GM10248 (cell line): Measurements from ENCODE around the gene BIK.

Experiments
- CTCF ChIA-PET: fragments of 300-600 bp; sonication (Branson Sonifier 250); formaldehyde crosslinking; extraction: SDS; loops from one replicate; lab custom pipeline; 2021; ENCODE audit warnings: antibody characterized with exemption; lab: Yijun Ruan, JAX
- POLR2A ChIA-PET: fragments of 350-650 bp; sonication (Branson Sonifier 250); formaldehyde crosslinking; extraction: SDS; loops from one replicate; lab custom pipeline; 2020; ENCODE audit warnings: antibody characterized with exemption; lab: Yijun Ruan, JAX
- DNase-seq: peaks from one replicate; pipeline ENCODE4 v3.0.0; 2012; ENCODE audit errors: extremely low spot score
- TF ChIP-seq, protein P1 (sequence below): IDR thresholded peaks from 2 replicates; pipeline ENCODE4 v1.5.1; 2012; ENCODE audit warnings: mild to moderate bottlenecking, low read depth; ENCODE audit errors: extremely low read depth, missing control alignments, control extremely low read depth

BIK gene

DNA sequence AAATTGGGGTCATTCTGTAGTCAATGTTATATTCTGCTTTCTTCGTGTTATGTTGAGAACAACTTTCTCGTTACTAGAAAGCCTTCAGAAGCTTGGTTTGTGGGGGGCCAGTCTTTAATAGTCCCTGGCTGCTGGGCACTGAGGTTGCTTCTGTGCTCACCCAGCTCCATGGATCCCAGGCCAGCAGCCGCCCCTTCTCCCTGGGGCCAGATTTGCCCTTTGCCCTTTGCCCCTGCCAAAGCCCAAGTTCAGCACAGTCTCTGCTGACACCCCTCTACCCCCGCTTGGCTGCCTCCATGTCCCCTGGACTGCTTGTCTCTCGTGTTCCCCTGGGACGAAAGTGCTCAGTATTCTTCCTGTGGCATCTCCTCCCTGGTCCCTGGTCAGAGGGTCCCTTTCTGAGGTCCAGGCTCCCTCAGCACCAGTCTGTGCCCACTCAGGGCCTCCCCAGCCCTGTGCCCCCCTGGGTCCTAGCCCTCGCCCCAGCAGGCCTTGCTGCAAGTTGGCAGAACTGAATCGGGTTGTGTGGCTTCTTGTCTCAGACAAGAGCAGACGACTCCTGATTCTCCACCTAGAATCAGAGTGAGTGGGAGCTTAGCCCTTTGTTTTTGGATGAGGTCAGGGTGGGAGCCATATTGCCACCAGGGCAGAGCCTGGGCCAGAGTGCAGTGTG is 47.5 kb downstream of the BIK start:
- no peak for DNase-seq
- ChIA-PET POLR2A (no interaction called here), CTCF (interaction anchor here (1.2 kb wide), 1 partner anchor 12 kb away, joined by 3 read pairs; no protein-coding TSS in a partner anchor)
- TF ChIP-seq, protein P1, sequence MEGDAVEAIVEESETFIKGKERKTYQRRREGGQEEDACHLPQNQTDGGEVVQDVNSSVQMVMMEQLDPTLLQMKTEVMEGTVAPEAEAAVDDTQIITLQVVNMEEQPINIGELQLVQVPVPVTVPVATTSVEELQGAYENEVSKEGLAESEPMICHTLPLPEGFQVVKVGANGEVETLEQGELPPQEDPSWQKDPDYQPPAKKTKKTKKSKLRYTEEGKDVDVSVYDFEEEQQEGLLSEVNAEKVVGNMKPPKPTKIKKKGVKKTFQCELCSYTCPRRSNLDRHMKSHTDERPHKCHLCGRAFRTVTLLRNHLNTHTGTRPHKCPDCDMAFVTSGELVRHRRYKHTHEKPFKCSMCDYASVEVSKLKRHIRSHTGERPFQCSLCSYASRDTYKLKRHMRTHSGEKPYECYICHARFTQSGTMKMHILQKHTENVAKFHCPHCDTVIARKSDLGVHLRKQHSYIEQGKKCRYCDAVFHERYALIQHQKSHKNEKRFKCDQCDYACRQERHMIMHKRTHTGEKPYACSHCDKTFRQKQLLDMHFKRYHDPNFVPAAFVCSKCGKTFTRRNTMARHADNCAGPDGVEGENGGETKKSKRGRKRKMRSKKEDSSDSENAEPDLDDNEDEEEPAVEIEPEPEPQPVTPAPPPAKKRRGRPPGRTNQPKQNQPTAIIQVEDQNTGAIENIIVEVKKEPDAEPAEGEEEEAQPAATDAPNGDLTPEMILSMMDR, result no peak

DNA sequence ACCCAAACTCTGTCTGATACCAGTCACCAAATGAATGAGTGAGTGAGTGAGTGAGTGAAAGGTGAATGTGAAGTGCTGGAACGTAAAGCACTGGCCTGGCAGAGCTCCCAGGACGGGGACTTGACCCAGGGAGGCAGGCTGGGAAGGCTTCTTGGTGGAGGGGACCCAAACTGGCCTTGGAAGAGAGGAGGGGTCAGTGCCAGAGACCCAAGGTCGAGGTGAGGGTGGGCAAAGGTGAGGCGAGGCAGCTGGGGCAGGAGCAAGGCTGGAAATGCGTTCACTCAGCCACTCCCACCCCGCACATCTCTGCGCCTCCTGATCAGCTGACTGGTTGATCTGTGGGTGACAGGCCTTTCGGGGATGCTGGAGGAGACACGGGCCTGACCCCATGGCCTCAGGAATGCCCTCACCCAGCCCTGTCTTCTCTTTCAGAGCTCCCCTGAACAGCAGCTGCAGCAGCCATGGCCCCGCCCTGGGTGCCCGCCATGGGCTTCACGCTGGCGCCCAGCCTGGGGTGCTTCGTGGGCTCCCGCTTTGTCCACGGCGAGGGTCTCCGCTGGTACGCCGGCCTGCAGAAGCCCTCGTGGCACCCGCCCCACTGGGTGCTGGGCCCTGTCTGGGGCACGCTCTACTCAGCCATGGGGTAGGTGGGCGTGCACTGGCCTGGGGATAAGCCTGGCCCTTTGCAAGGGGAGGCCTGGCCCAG is 48.4 kb downstream of the BIK start:
- POLR2A ChIA-PET, result no interaction called here

DNA sequence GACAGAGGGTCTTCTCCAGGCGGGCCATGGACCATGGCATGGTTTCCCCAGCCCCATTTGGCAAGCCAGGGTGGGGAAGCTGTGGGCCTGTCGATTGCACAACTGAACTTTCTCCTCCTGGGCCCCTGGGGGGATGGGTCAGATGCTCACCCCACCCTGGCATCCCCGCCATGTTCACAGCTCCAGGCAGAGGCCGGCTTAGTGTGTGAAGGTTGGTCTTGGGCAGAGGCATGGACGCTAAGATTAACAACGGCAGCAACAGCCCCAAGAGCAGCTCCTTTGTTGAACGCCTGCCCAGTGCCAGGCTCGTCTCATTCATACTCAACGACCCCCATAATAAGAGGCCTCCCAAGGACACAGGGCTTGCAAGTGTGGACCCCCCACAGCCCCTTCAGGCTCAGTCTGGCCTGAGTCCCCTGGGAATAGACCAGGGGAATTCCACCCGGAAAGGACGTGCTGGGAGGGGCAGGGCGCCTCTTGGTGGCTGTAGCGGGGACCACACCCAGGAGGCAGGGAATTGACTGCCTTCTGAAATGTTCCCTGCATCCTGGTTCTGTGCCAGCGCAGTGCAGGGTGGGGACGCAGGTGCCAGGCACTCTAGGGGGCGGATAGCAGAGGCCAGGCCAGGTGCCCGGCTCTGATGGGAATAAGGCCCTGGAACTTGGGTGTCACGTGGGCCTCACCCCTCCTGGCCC is 49.1 kb downstream of the BIK start:
- TF ChIP-seq, protein P1, result no peak
- ChIA-PET POLR2A (no interaction called here), CTCF (interaction anchor here (1.2 kb wide), 1 partner anchor 13 kb away, joined by 3 read pairs; no protein-coding TSS in a partner anchor)
- DNase-seq, result no peak

More for the DNA sequence above, 48.4 kb downstream of the BIK start:
- DNase-seq, result no peak
- TF ChIP-seq, protein P1, result no peak
- CTCF ChIA-PET, result interaction anchor here (1.2 kb wide), 1 partner anchor 13 kb away, joined by 3 read pairs; no protein-coding TSS in a partner anchor

DNA sequence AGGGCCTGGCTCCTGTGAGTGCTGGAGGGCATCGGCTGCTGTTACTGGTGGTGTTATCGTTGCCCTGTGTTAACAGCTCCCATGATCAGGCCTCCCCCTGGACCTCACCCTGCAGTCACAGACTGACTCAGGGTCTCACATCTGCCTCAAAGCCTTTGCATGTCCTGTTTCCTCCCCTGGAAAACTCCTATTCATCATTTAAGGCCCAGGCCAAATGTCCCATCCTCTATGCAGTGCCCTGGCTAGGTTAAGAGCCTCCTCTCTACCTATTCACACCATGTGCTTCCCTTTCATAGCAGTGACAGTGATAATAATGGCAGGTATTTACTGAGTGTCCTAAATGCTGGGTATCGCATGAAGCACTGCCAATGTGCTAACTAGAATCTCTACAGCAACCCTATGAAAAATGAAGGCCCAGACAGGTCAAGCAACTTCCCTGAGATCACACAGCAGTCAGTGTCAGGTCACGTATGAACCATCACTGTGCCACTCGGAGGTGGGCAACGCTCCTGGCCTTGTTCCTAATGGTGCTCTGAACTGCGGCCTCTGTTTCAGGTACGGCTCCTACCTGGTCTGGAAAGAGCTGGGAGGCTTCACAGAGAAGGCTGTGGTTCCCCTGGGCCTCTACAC is 50.1 kb downstream of the BIK start:
- TF ChIP-seq, protein P1, result no peak
- ChIA-PET POLR2A (no interaction called here), CTCF (no interaction called here)
- no peak for DNase-seq

DNA sequence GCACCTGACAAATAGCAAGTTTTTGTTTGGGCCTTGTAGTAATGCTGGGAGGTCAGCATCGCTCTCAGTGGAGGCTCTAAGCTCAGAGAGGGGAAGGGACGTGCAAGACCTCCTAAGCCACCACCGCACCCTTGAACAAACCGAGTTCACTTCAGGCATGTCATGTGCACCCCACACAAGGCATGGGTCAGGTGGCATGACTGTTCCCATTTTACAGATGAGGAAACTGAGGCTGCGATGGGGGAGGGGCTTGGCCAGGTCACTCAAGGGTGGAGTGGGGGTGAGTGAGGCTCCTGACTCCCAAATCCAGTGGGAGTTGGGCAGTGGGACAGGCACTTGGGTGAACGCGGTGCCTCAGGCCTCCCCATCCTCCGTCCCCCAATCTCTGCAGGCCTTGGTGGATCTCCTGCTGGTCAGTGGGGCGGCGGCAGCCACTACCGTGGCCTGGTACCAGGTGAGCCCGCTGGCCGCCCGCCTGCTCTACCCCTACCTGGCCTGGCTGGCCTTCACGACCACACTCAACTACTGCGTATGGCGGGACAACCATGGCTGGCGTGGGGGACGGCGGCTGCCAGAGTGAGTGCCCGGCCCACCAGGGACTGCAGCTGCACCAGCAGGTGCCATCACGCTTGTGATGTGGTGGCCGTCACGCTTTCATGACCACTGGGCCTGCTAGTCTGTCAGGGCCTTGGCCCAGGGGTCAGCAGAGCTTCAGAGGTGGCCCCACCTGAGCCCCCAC is 52.0 kb downstream of the BIK start:
- TF ChIP-seq, protein P1, result no peak
- CTCF ChIA-PET, result interaction anchor here (1.0 kb wide), 1 partner anchor 31 kb away, joined by 3 read pairs; no protein-coding TSS in a partner anchor
- POLR2A ChIA-PET, result no interaction called here

More for the DNA sequence above, 52.0 kb downstream of the BIK start:
- DNase-seq, result no peak
